Measurements from ENCODE around the gene SIL1. TPM values are rescaled to one million over a fixed set of nuclear protein-coding genes. Genes with fewer than 3 reads are reported as not detected.

Gene SIL1
- polyA plus RNA-seq, 1 experiment = 90.5 TPM

DNA sequence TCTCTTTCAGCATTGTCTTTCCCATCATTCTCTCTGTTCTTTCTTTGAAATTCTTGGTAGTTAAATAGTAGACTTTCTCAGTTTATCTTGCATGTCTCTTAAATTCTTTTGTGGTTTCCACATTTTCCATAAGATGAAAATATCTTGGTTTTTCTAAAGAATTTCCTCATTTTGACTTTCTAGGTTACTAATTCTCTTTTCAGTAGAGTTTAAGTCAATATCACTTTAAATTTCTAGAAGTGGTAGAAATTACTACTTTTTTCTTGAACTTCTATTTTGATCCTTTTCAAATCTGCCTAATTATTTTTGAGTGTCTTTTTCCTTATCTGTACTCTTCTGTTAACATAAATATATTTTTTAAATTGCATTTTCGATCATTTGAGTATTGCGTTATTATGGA lies 299.4 kb downstream of the SIL1 start:
- POLR2A ChIA-PET = no interaction called here
- Histone ChIP-seq H3K36me3 (ENCODE audit: control insufficient read depth, insufficient read depth, low read length) (0 out of 2 replicates have a peak, but pooled peaks cover 2% of the 10 kb centered on the region), H3K27me3 (ENCODE audit: control insufficient read depth, insufficient read depth, low read length) (no peaks in the 10 kb centered on the region), H3K4me3 (ENCODE audit: low read depth, low read length) (no peak overlapping the region)
- no peak for TF ChIP-seq CTCF (IDR thresholded peaks at IDR 0.05; ENCODE audit: insufficient read depth, low read depth, low read length)
- CTCF ChIA-PET = no interaction called here
- no peak for DNase-seq (ENCODE audit: low read depth)

GRCh38 chr5:138898299-138898698 lies 299.9 kb downstream of the SIL1 start:
- CTCF ChIA-PET = no interaction called here
- no peak for DNase-seq (ENCODE audit: low read depth)
- no peaks in the 10 kb centered on the region for H3K27me3 ChIP-seq (ENCODE audit: control insufficient read depth, insufficient read depth, low read length)
- no peak overlapping the region for H3K4me3 ChIP-seq (ENCODE audit: low read depth, low read length)
- no peak for TF ChIP-seq CTCF (IDR thresholded peaks at IDR 0.05; ENCODE audit: insufficient read depth, low read depth, low read length)
- H3K36me3 ChIP-seq (ENCODE audit: control insufficient read depth, insufficient read depth, low read length) = 0 out of 2 replicates have a peak, but pooled peaks cover 2% of the 10 kb centered on the region
- POLR2A ChIA-PET = no interaction called here

Small RNA genes lying within 50 kb of the gene (small RNA-seq; reads per million reads assigned to genes)
- not detected for gene RNU6-572P (ENCODE audit: insufficient read length, low read depth, low replicate concordance)

Other genes with a start within 250 kb of the SIL1 start
- 76.5 and 97.0 TPM in 2 replicates for gene MATR3, start 95.4 kb upstream of the SIL1 start, polyA plus RNA-seq (2011; rRNA removed)
- 35.4 and 65.2 TPM in 2 replicates for gene PAIP2, start 143.5 kb upstream of the SIL1 start, polyA plus RNA-seq (2011; rRNA removed)
- gene SLC23A1, start 184.9 kb upstream of the SIL1 start, polyA plus RNA-seq (2011; rRNA removed) = not detected in 2 replicates
- not detected in 2 replicates for gene MZB1, start 191.5 kb upstream of the SIL1 start, polyA plus RNA-seq (2011; rRNA removed)
- gene PROB1, start 196.7 kb upstream of the SIL1 start, polyA plus RNA-seq (2011; rRNA removed) = 0.23 and 0.40 TPM in 2 replicates
- 3.4 and 4.5 TPM in 2 replicates for gene SPATA24, start 205.7 kb upstream of the SIL1 start, polyA plus RNA-seq (2011; rRNA removed)
- 5.2 and 9.3 TPM in 2 replicates for gene DNAJC18, start 241.2 kb upstream of the SIL1 start, polyA plus RNA-seq (2011; rRNA removed)

Measured in BJ (cell line).